Measurements from ENCODE around the gene LYRM2.

The LYRM2 gene

GRCh38 chr6:89667872-89668556, 29.5 kb upstream of the LYRM2 start:
- Histone ChIP-seq H3K4me1 (ENCODE audit: low read length) (no peaks in the 10 kb centered on the region), H3K9me3 (ENCODE audit: insufficient read depth, low read length) (no peaks in the 10 kb centered on the region), H2AFZ (ENCODE audit: low read depth, low read length) (no peak overlapping the region), H3K4me2 (ENCODE audit: low read length) (no peak overlapping the region), H3K27me3 (ENCODE audit: low read depth, low read length) (no peaks in the 10 kb centered on the region), H3K4me3 (ENCODE audit: low read length) (no peak overlapping the region), H3K36me3 (replicated peaks; ENCODE audit: low read depth, low read length) (peaks cover 8% of the 10 kb centered on the region), H3K9ac (ENCODE audit: low read length) (no peak overlapping the region), H4K20me1 (ENCODE audit: insufficient read depth, low read length) (no peaks in the 10 kb centered on the region), H3K79me2 (ENCODE audit: low read length) (no peaks in the 10 kb centered on the region), H3K27ac (ENCODE audit: low read length) (no peak overlapping the region)
- TF ChIP-seq EZH2phosphoT487 (IDR thresholded peaks at IDR 0.05; ENCODE audit: low read depth) = no peak
- TF ChIP-seq CTCF (IDR thresholded peaks at IDR 0.05; ENCODE audit: low read depth, low read length) = no peak

- Histone ChIP-seq H3K4me1 (ENCODE audit: low read length) (no peaks in the 10 kb centered on the region), H4K20me1 (ENCODE audit: insufficient read depth, low read length) (no peaks in the 10 kb centered on the region), H2AFZ (ENCODE audit: low read depth, low read length) (no peak overlapping the region), H3K79me2 (ENCODE audit: low read length) (no peaks in the 10 kb centered on the region), H3K4me3 (ENCODE audit: low read length) (no peak overlapping the region), H3K36me3 (replicated peaks; ENCODE audit: low read depth, low read length) (peaks cover 23% of the 10 kb centered on the region), H3K4me2 (ENCODE audit: low read length) (no peak overlapping the region), H3K27me3 (ENCODE audit: low read depth, low read length) (no peaks in the 10 kb centered on the region), H3K27ac (ENCODE audit: low read length) (no peak overlapping the region), H3K9me3 (ENCODE audit: insufficient read depth, low read length) (no peaks in the 10 kb centered on the region), H3K9ac (ENCODE audit: low read length) (no peak overlapping the region)
- TF ChIP-seq EZH2phosphoT487 (IDR thresholded peaks at IDR 0.05; ENCODE audit: low read depth) (no peak), CTCF (IDR thresholded peaks at IDR 0.05; ENCODE audit: low read depth, low read length) (no peak)
These were observed 24.2 kb upstream of the LYRM2 start for GRCh38 chr6:89662659-89663223.

- Histone ChIP-seq H3K9me3 (ENCODE audit: insufficient read depth, low read length) (no peaks in the 10 kb centered on the region), H3K4me1 (ENCODE audit: low read length) (no peaks in the 10 kb centered on the region), H2AFZ (ENCODE audit: low read depth, low read length) (no peak overlapping the region), H3K4me3 (ENCODE audit: low read length) (no peak overlapping the region), H4K20me1 (ENCODE audit: insufficient read depth, low read length) (no peaks in the 10 kb centered on the region), H3K4me2 (ENCODE audit: low read length) (no peak overlapping the region), H3K27me3 (ENCODE audit: low read depth, low read length) (no peaks in the 10 kb centered on the region), H3K27ac (ENCODE audit: low read length) (no peak overlapping the region), H3K79me2 (ENCODE audit: low read length) (no peaks in the 10 kb centered on the region), H3K9ac (ENCODE audit: low read length) (no peak overlapping the region), H3K36me3 (replicated peaks; ENCODE audit: low read depth, low read length) (peaks cover 27% of the 10 kb centered on the region)
- no peak for TF ChIP-seq CTCF (IDR thresholded peaks at IDR 0.05; ENCODE audit: low read depth, low read length)
- no peak for TF ChIP-seq EZH2phosphoT487 (IDR thresholded peaks at IDR 0.05; ENCODE audit: low read depth)
These were observed 23.0 kb upstream of the LYRM2 start for GRCh38 chr6:89661559-89661958.

- H2AFZ ChIP-seq (ENCODE audit: low read depth, low read length) = no peak overlapping the region
- H3K4me1 ChIP-seq (ENCODE audit: low read length) = no peaks in the 10 kb centered on the region
- H3K79me2 ChIP-seq (ENCODE audit: low read length) = no peaks in the 10 kb centered on the region
- TF ChIP-seq EZH2phosphoT487 (IDR thresholded peaks at IDR 0.05; ENCODE audit: low read depth) = no peak
- no peak for TF ChIP-seq CTCF (IDR thresholded peaks at IDR 0.05; ENCODE audit: low read depth, low read length)
- H3K36me3 ChIP-seq (replicated peaks; ENCODE audit: low read depth, low read length) = peaks cover 27% of the 10 kb centered on the region
- no peaks in the 10 kb centered on the region for H3K9me3 ChIP-seq (ENCODE audit: insufficient read depth, low read length)
- H3K4me3 ChIP-seq (ENCODE audit: low read length) = no peak overlapping the region
- no peak overlapping the region for H3K27ac ChIP-seq (ENCODE audit: low read length)
- no peak overlapping the region for H3K9ac ChIP-seq (ENCODE audit: low read length)
- no peak overlapping the region for H3K4me2 ChIP-seq (ENCODE audit: low read length)
- H4K20me1 ChIP-seq (ENCODE audit: insufficient read depth, low read length) = no peaks in the 10 kb centered on the region
- no peaks in the 10 kb centered on the region for H3K27me3 ChIP-seq (ENCODE audit: low read depth, low read length)
These were observed 22.4 kb upstream of the LYRM2 start for GRCh38 chr6:89660981-89661380.
